GM19324 (cell line): ENCODE data around the gene BCL2.

ENCODE experiments used
- ATAC-seq: cut with Tn5 transposase; IDR thresholded peaks from one replicate; pipeline ENCODE4 v1.9.1; 2021; ENCODE audit warnings: mild to moderate bottlenecking, moderate library complexity; ENCODE audit not compliant: unreplicated experiment, low FRiP score

Gene BCL2

DNA sequence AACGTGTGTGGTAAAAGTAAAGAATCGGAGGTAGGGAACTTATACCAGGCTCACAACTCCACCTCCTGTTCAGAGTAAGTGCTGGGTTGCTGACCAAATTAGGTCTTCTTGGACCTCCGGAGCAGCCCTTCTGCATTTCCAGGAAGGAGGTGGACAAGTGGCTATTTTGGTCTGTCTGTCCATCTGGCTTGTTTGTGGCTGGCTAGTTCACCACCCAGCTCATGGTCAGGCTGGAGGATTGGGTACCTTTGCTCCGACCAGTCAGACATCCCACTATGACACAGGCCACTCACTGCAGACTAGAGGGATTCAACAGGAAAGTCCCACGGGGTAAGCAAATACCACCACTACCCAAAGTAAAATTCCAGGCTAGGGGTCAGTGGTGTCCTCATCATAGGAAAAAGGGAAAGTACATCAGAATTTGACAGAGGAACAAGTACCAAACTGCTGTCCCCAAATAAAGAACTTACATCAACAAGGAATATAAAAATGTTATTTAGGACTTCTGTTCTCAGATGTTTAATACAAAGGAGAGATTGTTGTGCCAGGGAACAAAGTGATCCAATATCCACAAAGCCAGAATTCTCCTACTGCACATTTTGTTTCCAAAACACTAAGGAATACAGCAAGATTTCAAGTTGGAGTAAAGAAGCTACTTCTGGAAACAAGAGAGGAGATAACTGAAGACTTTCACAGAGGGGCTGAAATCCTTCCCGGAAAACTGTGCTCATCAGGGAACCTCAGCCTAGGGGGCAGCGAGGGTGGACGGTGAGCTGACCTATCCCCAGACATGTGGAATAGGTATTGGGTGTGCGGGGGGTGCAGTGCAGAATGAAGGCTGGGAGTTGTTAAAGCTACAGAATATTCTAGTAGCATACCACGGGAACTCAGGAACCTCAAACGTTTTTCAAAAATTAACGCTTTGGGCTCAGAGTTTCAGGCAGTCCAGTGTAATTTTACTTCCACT lies 56.9 kb downstream of the BCL2 start:
- no peak for ATAC-seq

DNA sequence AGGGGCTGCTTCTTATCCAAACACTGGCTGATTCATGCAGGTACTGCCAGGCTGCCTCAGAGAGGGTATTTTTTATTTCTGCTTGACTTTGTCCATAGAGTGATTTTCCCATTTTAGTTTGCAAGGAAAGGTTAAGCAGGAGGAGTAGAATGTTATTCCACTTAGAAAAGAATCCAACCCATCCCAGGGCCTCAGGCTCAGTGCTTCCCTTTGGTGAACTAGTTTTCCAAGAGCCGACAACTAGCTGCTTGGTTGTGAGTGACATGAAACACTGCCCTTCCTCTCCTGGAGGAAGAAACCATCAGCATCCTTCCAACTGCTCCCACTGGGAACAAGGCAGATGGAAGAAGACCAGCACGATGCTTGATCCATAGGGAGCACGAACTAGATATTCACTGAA lies 58.5 kb downstream of the BCL2 start:
- no peak for ATAC-seq

DNA sequence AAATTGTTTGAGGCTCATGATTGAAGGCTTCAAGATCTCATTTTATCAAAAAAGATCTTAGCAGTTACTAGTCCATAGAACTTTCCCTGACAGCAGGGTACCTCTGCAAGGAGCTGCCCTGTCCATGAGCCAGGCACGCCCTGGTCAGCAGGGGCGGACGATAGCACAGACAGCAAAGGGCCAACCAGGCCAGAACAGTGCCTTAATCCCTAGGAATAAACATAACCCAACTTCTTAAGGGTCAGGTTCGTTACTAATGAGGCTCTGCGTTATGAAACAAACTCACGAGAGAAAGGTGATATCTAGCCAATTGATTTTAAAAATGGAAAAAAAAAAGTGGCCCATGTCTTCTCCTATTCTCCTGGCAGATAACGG lies 59.2 kb downstream of the BCL2 start:
- ATAC-seq: no peak

DNA sequence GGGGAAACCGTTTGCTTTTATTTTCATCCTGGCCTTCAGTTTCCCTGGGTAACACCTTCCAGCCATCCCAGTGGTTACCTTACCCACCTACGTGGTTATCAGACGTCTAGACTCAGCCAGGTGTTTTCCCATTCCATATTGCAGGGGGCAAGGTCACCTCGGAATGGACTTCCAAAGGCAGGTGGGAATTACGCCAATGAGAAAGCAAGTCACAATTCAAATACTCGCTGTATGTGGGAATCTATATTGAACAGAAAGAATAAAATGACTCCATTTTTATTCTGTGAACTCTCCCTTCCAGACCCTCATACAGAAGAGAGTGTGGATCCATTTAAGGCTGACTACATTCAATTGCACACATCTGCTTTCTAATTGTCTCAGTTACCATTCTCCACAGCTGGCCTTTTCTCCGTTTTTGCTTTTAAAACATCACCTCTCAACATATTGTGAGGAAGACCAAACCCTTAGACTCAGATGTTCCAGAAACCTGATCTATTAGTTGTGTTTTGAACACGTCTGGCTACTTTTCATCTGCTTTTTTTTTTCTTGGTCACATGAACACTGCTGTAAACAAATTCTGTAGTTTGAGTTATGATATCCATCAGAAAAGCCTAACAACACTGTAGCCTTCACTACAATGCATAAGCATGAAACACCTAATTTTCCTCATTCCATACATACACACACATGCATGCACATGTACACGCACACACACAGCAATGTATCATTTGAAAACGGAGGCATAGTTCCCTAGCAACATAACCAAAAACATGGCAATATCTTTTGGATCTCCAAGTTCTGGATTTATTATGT lies 59.8 kb downstream of the BCL2 start:
- no peak for ATAC-seq

DNA sequence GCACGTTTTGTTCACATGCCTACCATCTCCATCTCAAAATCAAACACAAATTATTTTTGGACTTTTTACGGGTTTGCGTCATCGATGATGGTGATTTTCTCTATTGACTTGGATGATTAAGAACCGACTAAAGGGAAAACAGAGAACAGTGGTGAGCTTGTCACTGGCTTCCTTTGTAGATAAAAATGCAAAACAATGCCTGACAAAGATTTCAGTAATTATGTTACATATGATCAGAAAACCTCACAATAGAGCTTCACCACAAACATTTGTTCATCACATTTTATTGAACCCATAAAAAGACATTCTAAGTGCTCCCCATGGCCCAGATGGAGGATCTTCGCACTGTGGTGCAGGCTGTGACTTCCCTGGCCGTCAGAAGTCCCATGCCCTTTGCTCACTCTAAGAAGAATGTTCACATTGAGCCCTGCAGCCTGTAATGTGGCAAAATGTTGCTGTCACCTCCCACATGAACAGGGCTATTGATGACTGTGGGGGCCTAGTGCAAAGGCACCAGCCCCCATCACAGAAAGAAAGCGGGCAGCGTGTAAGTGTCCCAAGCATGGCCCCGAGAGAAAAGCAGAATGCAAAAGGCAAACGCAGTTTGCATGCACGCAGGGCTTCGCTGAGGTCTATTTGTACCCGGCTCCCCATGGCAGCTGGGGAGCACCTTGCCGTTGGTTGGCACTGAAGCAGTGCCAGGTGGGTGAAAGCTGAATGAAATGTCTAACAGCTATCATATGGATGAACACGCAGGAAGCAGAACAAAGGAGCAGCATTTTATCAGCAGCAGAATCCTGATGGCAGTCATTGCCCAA lies 60.6 kb downstream of the BCL2 start:
- no peak for ATAC-seq

- ATAC-seq: no peak
These were observed 62.1 kb downstream of the BCL2 start for GRCh38 chr18:63257453-63257852.

GRCh38 chr18:63255435-63255834 lies 64.1 kb downstream of the BCL2 start:
- ATAC-seq: no peak

GRCh38 chr18:63254716-63255399 lies 64.7 kb downstream of the BCL2 start:
- ATAC-seq: no peak

- no peak for ATAC-seq
These were observed 65.9 kb downstream of the BCL2 start for GRCh38 chr18:63253428-63254372.

- no peak for ATAC-seq
These were observed 66.6 kb downstream of the BCL2 start for GRCh38 chr18:63253014-63253413.

GRCh38 chr18:63249771-63250170 lies 69.8 kb downstream of the BCL2 start:
- no peak for ATAC-seq

- ATAC-seq: no peak
These were observed 71.6 kb downstream of the BCL2 start for GRCh38 chr18:63247926-63248325.

- no peak for ATAC-seq
These were observed 72.1 kb downstream of the BCL2 start for GRCh38 chr18:63247506-63247905.

DNA sequence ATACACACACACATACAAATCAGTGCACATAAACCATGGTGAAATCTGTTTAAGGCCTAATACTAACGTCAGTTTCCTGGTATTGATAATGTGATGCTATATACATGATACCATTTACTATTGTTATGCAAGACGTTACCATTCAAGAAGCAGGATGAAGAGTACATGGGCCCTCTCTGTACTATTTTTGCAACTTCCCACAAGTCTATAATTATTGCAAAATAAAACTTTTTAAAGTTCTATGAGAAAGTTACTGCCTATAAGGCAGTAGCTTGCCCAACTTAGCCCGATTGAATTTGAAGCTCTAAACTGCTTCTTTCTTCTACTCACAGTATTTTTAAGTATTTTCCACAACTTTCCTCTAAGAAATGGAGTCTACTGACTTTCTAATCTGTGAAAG lies 74.0 kb downstream of the BCL2 start:
- no peak for ATAC-seq

DNA sequence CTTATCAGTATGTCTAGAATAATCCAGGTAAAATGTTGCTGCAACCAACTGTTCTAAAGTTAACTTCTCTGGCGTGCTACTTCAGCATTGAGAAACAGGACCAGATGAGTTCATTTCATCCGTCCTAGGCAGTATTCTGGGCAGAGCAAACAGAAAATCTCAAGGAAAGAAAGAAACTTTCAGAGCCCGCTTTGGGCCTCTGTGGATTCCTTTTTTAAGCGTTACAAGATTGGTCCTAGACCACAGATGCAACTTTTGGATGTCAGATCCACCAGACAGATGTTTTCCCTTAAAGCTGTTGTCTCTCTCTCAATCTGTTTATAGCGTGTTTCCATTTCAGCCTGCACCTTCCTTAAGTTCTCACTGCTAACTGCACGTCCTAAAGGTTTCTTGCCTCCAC lies 75.0 kb downstream of the BCL2 start:
- no peak for ATAC-seq

DNA sequence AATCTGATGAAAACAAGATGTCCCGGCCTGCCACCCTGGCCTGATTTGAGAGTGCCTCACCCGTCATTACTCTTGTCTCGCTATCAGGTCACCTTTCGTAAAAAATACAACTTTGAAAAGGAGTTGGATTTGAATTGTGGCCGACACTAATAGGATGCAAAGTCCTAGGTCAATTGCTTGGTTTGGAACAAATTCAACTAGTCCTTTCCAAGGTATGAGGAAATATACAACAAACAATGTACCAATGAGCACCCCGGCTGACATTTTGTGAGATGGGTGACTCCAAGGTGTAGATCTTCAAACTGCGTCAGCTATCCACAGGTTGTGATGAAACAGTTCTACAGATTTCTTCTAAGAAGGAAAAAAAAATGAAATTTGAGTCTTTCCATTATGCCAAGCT lies 77.8 kb downstream of the BCL2 start:
- no peak for ATAC-seq

- no peak for ATAC-seq
These were observed 78.3 kb downstream of the BCL2 start for GRCh38 chr18:63241317-63241712.

DNA sequence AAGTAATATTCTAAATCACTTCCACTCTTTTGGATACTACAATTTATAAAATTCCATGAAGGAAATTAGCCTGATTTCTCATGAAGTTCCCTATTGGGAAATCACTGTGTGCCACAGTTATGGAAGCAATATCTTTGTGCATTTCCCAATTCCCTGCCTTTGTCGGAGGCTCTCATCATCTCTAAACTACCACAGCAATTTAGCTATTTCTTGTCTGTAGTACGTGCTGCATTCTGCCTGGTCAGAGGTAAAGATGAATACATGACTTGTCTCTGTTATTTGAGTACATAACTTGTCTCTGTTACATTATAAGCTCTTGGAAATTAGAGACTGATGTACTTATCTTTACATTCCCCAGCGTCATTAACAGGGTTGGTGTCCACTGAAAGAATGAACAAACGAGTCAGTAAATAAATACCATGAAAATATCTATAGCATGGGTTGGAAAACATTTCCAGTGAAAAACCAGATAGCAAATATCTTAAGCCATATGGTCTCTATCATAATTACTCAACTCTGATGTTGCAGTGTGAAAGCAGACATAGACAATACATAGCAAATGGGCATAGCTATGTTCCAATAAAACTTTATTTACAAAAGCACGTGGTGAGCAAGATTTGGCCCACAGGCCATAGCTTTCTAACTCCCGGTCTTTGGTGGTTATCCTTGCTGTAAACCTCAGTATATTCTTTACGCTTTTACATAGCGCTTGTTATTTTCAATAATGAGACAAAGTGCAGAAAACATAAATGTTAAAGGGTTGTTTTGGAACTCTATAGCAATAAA lies 78.8 kb downstream of the BCL2 start:
- ATAC-seq: no peak
